ENCODE results near the gene SRRT.

SRRT gene

GRCh38 chr7:100882201-100882600, 7.3 kb downstream of the SRRT start:
- H3K27ac ChIP-seq (ENCODE audit: low read depth, low read length): no peak overlapping the region
- H3K9me2 ChIP-seq (replicated peaks; ENCODE audit: control insufficient read depth, low read length): no peaks in the 10 kb centered on the region
- TF ChIP-seq EZH2phosphoT487 (IDR thresholded peaks at IDR 0.05; ENCODE audit: borderline replicate concordance, low read length) (no peak), CTCF (IDR thresholded peaks at IDR 0.05; ENCODE audit: low read depth, low read length, poor library complexity, severe bottlenecking) (no peak)
- peaks cover 50% of the 10 kb centered on the region for H3K4me1 ChIP-seq (ENCODE audit: control insufficient read depth, low read length)
- peaks cover 18% of the 10 kb centered on the region for H3F3A ChIP-seq (ENCODE audit: control insufficient read depth, insufficient read depth)
- no peaks in the 10 kb centered on the region for H3K27me3 ChIP-seq (ENCODE audit: control insufficient read depth, low read length)
- H4K20me1 ChIP-seq (ENCODE audit: control insufficient read depth, insufficient read depth, low read depth, low read length): peaks cover 22% of the 10 kb centered on the region; the same call in 1 of the 2 replicates
- H3K79me2 ChIP-seq (ENCODE audit: control insufficient read depth, low read length): peaks cover 51% of the 10 kb centered on the region
- H3K4me3 ChIP-seq (ENCODE audit: low read length): no peak overlapping the region
- H3K9me3 ChIP-seq (ENCODE audit: control insufficient read depth, insufficient read depth, low read length): no peaks in the 10 kb centered on the region
- H3K36me3 ChIP-seq (ENCODE audit: control insufficient read depth, low read length): peaks cover 98% of the 10 kb centered on the region
- H3K4me2 ChIP-seq (ENCODE audit: low read length): no peak overlapping the region

- TF ChIP-seq EZH2phosphoT487 (IDR thresholded peaks at IDR 0.05; ENCODE audit: borderline replicate concordance, low read length) (no peak), CTCF (IDR thresholded peaks at IDR 0.05; ENCODE audit: low read depth, low read length, poor library complexity, severe bottlenecking) (no peak)
- H3K4me2 ChIP-seq (ENCODE audit: low read length): no peak overlapping the region
- H3K4me1 ChIP-seq (ENCODE audit: control insufficient read depth, low read length): peaks cover 51% of the 10 kb centered on the region
- no peak overlapping the region for H3K27ac ChIP-seq (ENCODE audit: low read depth, low read length)
- H3F3A ChIP-seq (ENCODE audit: control insufficient read depth, insufficient read depth): peaks cover 23% of the 10 kb centered on the region
- no peaks in the 10 kb centered on the region for H3K27me3 ChIP-seq (ENCODE audit: control insufficient read depth, low read length)
- peaks cover 19% of the 10 kb centered on the region; the same call in 1 of the 2 replicates for H4K20me1 ChIP-seq (ENCODE audit: control insufficient read depth, insufficient read depth, low read depth, low read length)
- H3K4me3 ChIP-seq (ENCODE audit: low read length): no peak overlapping the region
- H3K79me2 ChIP-seq (ENCODE audit: control insufficient read depth, low read length): peaks cover 46% of the 10 kb centered on the region
- peaks cover 96% of the 10 kb centered on the region for H3K36me3 ChIP-seq (ENCODE audit: control insufficient read depth, low read length)
- H3K9me3 ChIP-seq (ENCODE audit: control insufficient read depth, insufficient read depth, low read length): no peaks in the 10 kb centered on the region
- no peaks in the 10 kb centered on the region for H3K9me2 ChIP-seq (replicated peaks; ENCODE audit: control insufficient read depth, low read length)
Observed at GRCh38 chr7:100882785-100883526, 8.1 kb downstream of the SRRT start.

- H3K79me2 ChIP-seq (ENCODE audit: control insufficient read depth, low read length): peaks cover 42% of the 10 kb centered on the region
- no peaks in the 10 kb centered on the region for H3K9me3 ChIP-seq (ENCODE audit: control insufficient read depth, insufficient read depth, low read length)
- H3K36me3 ChIP-seq (ENCODE audit: control insufficient read depth, low read length): peaks cover 92% of the 10 kb centered on the region
- H3K27ac ChIP-seq (ENCODE audit: low read depth, low read length): no peak overlapping the region
- H4K20me1 ChIP-seq (ENCODE audit: control insufficient read depth, insufficient read depth, low read depth, low read length): peaks cover 13% of the 10 kb centered on the region; the same call in 1 of the 2 replicates
- no peak overlapping the region for H3K4me3 ChIP-seq (ENCODE audit: low read length)
- TF ChIP-seq EZH2phosphoT487 (IDR thresholded peaks at IDR 0.05; ENCODE audit: borderline replicate concordance, low read length) (no peak), CTCF (IDR thresholded peaks at IDR 0.05; ENCODE audit: low read depth, low read length, poor library complexity, severe bottlenecking) (no peak)
- H3K9me2 ChIP-seq (replicated peaks; ENCODE audit: control insufficient read depth, low read length): no peaks in the 10 kb centered on the region
- no peak overlapping the region for H3K4me2 ChIP-seq (ENCODE audit: low read length)
- H3K27me3 ChIP-seq (ENCODE audit: control insufficient read depth, low read length): no peaks in the 10 kb centered on the region
- H3F3A ChIP-seq (ENCODE audit: control insufficient read depth, insufficient read depth): peaks cover 28% of the 10 kb centered on the region
- H3K4me1 ChIP-seq (ENCODE audit: control insufficient read depth, low read length): peaks cover 50% of the 10 kb centered on the region
Observed at GRCh38 chr7:100884736-100885439, 10.0 kb downstream of the SRRT start.
